GM21423 (cell line): ENCODE results near the gene ZNF483.
A peak's percentile ranks its signal among the peaks of the same experiment; 100 is the strongest.
"Not testable (repeated sequence)": the region's sequence is repeated elsewhere in the genome, so short reads cannot be mapped to it uniquely, and the experiment has no call there.

Experiments used
- ATAC-seq: cut with Tn5 transposase; IDR thresholded peaks from one replicate; pipeline ENCODE4 v1.9.1; 2021; ENCODE audit warnings: mild to moderate bottlenecking, moderate library complexity; ENCODE audit not compliant: unreplicated experiment

Gene ZNF483

DNA sequence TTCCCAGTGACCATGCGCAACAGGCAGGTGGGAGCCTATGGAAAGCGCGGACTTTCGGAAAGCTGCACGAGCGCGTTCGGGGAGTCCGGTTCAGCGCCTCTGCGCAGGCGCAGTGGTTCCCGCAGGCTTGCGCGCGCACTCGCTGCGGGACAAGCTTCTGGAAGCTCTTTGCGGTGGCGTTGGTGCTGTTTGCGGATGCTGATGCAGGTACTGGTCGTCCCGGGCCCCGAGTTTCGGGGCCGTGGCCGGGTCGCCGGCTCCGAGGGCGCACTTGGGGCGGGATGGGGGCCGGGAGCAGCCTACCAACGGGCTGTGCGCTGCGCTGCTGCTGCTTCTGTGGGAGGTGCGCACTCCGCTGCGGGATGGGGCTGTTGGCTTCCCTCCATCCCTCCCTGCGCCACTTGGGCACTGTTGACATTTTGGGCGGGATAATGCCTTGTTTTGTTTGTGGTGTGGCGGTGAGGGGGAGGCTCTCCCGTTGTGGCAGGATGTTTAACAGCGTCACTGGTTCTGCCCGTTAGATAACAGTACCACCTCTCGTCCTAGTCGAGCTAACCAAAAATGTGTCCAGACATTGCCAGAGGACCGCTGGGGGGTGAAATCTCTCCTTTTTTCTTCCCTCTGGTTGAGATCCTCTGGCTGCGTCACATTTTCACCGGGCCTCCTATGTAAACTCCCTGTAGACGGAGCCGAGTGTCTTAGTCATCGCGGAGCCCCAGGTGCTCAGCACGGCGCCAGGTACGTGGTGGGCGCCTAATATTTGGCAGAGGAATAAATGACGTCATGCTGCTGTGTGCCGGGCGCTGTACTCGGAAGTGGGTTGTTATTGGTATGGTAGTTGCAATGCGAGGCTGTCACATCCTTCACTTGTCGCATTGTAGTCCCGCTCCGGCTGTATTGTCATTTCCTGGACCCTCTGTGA is at the start of gene ZNF483:
Gene ZNF483, plus strand, starts transcription at position 124 of the 922 bp plus-strand sequence. CDS start 2,217 bp downstream, outside the sequence.
- ATAC-seq = no peak

DNA sequence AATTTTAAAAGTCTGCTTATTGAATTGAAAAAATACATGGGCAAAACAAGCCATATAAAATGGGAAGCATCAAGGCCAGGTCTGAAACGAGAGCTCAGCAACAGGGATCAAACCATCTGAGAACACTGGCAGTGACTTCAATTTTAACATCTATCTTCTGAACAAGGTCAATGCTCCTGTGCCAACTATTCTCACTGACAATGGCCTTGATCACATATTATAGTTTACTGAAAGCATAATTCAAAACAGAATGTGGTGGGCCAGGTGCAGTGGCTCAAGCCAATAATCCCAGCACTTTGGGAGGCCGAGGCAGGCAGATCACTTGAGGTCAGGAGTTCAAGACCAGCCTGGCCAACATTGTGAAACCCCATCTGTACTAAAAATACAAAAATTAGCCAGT is 49.8 kb upstream of the ZNF483 start:
- no peak for ATAC-seq

DNA sequence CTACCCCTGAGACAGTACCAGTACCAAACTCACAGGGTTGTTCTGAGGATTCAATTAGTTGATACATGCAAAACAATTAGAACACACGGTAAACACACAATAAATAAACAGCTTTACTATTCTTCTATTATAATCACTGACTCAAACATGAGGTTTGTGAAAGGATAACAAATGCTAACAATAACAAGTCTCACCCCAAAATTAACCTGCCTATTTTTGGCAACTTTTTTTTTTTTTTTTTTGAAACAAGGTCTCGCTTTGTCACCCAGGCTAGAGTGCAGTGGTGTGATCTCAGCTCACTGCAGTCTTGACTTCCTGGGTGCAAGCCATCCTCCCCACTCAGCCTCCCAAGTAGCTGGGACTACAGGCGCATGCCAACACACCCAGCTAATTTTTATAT is 47.3 kb upstream of the ZNF483 start:
- no peak for ATAC-seq

DNA sequence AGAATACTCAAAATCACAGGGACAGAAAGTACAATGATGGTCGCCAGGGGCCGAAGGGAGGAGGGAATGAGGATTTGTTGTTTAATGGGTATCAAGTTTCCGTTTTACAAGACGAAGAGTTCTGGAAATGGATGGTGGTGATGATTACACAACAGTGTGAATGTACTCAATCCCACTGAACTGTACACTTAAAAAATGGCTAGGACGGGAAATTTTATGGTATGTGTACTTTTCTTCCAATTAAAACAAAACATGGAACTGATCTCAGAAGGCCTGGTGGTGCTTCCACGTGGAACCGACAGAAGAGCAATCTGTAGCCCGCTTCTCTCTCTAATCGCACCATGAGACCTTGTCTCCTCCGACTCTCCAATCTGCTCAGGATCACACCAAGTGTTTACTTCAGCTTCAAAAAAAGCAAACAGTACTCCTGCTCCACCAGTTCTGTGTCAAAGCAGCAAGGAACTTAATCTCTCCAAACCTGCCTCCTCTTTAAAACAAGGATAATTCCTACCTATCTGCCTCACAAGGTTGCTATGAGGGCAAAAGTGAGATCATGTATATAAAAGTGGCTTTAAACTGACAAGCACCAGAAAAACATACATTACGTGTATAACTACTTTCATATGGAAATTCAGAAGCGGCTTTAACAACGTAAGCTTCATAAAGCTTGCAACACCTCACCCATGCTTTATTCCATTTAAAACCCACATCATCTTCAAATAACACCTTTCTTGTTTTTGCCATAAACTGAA is 42.9 kb upstream of the ZNF483 start:
- no peak for ATAC-seq

DNA sequence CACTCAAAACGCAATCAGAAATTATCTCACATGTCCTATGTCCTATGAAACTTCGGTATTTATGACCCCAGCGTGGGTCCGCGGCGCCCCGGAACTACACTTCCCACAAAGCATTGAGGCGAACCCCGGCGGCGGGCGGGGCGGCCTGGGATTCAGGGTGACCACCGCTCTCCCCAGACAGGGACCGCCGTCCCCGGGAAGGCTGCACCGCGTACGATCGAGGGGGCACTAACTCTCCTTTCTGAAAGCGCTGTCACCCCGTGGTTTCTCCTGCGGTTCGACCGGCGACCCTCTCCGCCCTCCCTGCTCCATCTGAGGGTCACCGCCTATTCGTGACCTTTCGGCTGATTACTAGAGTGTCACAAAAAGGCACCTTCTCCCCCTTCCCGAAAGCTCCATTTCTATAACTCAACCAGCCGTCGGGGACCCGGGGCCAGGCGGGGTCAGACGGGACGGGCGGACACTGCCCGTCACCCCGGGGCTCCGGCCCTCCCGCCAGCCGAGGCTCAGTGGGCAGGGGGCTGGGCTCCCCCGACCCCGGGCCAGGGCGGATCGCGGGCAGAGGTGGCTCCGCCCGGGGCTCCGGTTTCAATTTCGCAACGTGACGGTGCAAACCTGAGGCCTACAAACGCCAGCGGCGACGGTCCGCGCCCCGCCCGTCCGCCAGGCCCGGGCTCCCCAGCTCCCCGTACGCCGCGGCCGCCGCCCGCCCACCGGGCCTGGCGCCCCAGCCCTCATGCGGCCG is 42.1 kb upstream of the ZNF483 start:
- ATAC-seq = peak; percentile 63

DNA sequence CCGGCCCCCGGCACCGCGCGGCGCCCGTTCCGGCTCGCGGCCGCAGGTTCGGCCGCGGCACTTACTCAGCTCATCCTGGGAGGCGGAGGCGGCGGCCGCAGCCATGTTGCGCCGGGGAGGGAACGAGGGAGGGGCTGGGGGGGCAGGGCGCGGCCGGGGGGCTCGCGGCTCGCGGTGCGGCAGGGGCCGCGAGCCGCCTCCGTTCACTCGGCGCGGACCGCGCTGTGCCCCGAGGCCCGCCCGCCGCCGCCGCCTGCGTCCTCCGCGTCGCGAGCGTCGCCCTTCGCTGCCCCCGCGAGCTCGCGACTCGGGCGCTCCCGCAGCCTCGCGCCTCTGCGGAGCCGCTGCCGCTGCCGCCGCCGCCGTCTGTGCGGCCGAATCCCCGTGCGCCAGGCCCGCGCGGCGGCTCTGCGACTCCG is 41.5 kb upstream of the ZNF483 start:
- ATAC-seq = peak; percentile 30

DNA sequence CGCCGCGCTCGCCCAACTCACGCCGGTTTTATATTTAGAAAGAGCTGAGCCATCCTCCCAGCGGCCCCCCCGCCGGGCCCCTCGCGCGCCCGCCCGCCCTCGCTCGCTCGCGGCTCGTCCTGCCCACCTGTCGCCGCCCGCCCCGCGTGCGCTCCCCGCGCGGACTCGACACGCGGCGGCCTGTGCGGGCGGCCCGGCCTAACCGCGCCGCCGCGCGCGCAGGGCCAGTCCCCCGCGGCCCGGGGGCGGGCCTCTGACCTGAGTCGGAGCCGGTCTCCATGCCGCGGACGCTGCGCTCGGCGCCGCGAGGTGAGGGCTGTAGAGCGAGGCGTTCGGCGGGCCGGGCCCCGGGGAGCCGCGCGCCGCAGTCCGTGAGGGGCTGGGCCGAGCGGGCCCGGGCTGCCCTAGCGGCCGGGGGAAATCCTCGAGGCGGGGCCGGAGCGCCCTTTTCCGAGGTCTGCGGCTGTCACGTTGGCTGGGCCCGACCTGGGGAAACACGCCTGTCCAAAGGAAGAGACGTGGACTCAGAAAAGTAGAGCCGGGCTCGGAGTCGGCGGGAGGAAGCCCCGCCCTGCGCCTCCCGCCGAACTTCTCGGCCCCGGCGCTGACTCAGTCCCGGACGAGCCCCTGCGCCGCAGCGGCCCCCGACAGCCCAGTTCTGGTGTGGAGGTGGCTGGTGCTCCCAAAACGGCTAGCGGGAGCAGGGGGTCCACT is 41.0 kb upstream of the ZNF483 start, which contains the start of gene ECPAS:
Gene ECPAS, minus strand, starts transcription at position 526 of the 714 bp plus-strand sequence. CDS start 11,465 bp downstream, outside the sequence.
- ATAC-seq = peak; percentile 57

DNA sequence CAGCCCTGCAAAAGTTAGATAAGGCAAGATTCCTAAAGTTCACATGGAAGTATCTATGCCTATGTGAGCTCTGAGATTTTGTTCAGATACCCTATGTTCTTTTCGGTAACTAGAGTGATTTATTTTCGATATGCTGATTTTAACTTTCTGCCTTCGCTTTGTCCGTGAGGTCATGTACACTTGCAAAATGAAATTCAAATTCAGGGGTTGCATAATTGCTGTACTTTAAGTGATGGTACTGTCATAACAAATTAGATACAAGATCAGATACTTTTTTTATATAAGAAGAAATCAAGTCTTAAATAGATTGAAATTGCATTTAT is 40.4 kb upstream of the ZNF483 start:
- no peak for ATAC-seq

DNA sequence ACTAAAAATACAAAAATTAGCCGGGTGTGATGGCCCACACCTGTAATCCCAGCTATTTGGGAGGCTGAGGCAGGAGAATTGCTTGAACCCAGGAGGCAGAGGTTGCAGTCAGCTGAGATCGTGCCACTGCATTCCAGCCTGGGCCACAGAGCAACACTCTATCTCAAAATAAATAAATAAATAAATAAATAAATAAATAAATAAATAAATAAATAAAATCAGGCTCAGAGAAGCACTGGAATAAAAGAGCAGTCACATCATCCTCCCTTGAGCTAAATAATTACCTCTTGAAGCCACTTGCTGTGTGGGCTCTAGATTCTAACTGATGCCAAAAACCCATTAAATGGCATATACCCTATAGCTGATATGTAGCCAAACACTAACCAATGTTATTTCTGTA is 27.8 kb upstream of the ZNF483 start:
- ATAC-seq = not testable (repeated sequence)

DNA sequence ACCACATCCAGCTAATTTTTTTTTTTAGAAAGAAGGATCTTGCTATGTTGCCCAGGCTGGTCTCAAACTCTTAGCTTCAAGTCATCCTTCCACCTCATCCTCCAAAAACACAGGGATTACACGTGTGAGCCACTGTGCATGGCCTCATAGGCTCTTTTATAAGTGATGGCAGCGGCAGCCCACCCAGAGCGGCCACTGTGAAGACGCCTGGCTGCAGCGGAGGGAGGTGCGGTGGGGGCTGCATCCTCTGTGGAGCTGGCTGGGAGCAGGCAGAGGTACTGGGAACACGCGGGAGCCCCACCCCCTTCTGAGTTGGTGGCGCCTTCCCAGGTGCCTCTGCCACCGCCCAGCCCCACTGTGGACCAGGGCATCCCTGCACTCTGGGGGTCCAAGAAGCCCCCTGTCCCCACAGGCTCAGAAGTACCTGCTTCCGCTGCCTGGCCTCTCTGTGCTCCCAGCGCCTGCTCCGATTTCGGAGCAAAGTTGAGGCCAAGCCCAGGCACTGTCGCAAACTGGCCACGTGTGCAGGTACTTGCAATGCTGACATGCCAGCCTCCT is 23.9 kb upstream of the ZNF483 start:
- ATAC-seq = no peak

DNA sequence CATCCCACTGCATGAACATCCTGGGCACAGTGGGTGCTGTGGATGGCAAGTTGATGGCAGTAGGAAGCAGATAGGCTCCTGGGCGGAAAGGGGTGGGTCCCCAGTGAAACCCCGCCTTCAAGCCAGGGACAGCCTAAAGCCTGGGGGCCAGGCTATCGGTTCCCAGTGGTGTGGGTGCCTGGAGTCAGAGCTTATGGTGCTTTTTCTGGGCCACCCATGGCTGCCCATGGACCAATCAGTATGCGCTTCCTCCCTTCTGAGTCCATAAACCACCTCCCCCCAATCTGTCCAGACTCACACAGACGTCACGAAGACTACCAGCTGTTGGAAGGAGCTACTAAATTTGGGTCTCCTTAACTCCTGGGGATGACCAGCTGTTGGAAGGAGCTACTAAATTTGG is 23.3 kb upstream of the ZNF483 start:
- ATAC-seq = no peak

DNA sequence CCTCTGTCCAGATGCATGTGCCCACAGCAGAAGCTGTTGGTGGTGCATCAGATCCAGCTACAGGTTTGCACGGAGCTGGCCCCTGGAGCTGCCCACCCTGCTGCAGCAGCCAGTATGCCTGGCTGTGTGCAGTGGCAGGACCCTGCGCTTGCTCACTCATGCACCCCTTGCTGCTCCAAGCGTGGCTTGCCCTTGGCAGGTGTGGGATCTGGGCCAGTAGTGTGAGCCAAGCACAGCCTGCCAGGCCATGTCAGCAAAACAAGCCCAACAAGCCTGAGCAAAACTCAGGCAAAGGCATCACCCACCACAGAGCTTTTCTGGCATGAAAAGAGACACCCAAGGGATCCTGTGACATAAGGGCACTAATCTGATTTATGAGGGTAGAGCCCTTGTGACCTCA is 22.5 kb upstream of the ZNF483 start:
- ATAC-seq = no peak

DNA sequence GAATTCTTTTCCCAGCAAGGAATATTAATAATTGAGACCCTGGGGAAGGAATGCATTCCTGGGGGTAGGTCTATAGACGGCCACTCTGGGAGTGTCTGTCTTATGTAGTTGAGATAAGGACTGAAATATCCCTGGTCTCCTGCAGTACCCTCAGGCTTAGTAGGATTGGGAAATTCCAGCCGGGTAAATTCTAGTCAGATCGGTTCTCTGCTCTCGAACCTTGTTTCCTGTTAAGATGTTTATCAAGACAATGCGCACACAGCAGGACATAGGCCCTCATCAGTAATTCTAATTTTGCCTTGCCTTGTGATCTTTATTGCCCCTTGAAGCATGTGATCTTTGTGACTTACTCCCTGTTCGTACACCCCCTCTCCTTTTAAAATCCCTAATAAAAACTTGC is 13.4 kb upstream of the ZNF483 start:
- ATAC-seq = not testable (repeated sequence)

DNA sequence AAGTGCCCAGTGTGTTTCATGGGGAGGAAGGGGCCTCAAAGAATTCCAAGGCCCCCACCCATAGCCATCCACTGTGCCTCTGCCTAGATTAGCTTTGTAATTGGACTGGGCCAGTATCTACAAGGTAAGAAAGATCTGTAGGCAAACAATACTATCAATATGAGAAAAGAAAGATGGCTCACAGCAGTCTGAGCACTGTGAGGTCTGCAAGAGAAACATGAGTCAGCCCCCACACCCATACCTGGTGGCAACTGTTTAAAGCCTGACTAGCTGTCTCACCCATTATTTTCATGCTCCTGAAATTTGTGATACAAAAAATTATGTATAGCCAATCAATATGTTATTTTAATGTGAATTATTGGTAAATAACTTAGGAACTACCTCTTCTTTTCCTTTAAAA is 10.0 kb upstream of the ZNF483 start:
- no peak for ATAC-seq

DNA sequence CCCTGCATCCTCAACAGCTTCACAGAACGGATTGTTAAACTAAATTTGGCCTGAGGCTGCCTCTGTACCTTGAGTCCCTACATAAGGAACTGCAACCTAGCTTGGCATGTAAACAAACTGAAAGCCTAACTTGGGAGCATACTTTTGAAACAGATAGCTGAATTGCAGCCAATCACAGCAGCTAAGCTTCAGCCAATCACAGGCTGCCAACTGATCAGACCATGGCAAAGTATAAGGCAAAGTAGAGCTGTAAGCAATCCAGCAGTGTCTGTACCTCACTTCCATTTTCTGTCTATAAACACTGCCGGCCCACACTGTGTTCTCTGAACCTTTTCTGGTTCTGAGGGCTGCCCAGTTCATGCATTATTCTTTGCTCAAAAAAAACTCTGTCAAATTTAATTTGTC is 8.9 kb upstream of the ZNF483 start:
- ATAC-seq = no peak

DNA sequence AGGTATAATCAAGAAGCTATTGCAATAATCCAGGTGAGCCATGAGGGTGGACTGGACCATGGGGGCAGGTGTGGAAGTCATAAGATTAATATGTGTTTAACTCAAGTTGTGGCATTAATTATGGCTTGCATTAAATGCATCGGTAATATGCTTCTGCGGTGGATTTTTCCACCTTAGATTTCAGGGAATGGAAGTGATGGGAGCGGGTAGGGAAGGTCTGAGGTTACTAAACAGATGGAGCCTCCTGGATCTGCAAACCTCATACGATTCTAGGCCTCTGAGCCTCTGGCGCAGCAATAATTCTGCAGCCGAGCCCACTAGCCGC is 286 bp upstream of the ZNF483 start:
- ATAC-seq = no peak

DNA sequence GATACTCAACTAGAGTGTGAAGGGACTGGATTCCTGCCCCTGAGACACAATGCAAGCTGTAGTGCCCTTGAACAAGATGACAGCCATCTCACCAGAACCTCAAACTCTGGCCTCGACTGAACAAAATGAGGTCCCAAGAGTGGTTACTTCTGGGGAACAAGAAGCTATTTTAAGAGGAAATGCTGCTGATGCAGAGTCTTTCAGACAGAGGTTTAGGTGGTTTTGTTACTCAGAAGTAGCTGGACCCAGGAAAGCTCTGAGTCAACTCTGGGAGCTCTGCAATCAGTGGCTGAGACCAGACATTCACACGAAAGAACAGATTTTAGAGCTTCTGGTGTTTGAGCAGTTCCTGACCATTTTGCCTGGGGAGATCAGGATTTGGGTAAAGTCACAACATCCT is 2.4 kb downstream of the ZNF483 start:
- ATAC-seq = no peak

DNA sequence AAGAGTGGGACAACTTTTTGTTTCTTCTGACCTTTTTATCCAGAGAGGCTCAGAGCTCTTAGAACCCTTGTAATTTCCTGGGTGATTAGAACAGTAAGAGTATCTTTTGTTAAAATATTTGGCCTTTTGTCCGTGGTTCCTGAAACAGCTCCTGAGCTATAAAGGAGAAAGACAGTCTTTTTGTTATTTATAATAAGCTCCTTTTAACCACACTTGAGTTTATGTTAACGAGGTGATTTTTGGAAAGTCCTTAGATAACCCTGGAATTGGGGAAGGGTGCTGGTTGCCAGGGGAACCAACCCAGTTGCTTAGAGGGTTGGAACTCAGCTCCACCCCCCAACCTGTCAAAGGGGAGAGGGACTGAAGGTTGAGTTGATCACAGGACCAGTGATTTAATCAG is 4.8 kb downstream of the ZNF483 start:
- no peak for ATAC-seq

DNA sequence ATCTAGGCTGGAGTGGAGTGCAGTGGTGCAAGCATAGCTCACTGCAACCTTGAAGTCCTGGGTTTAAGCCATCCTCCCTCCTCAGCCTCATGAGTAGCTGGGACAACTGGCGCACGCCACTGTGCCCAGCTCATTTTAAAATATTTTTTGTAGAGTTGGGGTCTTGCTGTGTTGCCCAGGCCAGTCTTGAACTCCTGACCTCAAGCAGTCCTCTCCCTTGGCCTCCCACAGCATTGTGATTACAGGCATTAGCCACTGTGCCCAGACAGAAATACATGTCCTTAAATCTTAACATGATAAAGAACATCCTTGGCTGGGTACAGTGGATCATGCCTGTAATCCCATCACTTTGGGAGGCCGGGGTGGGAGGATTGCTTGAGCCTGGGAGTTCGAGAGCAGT is 6.7 kb downstream of the ZNF483 start:
- ATAC-seq = no peak

DNA sequence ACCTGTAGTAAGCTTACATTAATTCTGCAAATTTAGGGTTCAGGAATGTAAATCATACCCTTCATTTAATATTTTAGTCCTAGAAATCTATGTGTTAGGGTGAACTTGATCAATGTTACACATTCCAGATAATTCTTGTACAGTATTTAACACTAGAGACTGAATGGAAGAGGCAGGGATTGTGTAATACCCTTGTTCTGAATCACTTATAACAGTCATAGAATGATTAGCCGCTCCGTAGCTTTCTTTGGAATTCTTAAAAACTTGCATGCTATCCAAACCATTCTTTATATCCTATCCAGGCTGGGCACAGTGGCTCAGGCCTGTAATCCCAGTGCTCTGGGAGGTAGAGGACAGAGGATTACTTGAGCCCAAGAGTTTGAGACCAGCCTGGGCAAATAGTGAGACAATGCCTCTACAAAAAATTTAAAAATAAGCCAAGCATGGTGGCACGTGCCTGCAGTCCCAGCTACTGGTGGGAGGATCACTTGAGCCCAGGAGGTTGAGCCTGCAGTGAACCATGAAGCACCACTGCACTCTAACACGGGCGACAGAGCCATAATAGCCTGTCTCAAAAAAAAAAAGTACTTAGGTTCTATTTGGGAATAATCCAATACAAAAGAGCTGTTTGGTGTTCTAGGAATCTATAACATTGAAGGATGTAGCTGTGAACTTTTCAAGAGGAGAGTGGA is 8.3 kb downstream of the ZNF483 start:
- ATAC-seq = no peak
